ENCODE results near the gene TNFRSF1A.

Gene TNFRSF1A

DNA sequence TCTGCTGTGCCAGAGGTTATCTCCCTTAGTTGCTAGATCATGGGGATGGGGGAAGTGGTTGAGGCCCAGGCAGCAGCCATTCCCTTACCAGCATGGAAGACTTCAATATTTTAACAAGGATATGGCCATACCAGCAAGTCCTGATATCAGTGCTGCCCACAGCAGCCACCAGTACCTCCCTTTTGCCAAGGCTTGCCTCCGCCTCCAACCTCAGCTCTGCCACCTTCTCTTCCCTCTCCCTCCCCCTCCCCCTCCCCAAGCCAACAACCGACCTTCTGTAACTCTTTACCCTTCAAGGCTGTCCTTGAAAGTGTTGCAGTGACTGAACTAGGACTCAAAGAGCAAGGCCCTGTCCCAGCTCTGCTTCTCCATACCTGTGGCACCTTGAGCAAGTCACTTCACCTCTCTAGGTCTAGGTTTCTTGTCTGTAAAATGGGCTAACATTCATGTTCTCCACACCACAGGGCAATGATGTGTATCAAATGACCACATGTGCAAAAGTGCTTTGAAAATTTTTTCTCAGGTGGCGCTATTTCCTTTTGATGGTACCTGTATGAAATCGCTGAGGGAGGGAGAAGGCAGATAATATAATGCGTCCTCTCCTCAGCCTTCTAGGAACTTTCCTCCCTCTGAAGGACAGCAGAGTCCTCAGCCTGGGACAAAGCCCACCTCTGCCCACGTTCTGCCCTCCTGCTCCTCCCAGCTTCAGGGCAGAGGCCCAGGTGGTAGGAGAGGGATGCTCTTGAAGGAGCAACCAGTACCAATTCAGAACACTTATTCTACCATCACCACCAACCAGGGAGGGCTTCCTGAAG lies 16.7 kb downstream of the TNFRSF1A start:
- H3K4me3 ChIP-seq (ENCODE audit: low read depth, low read length): no peak overlapping the region

DNA sequence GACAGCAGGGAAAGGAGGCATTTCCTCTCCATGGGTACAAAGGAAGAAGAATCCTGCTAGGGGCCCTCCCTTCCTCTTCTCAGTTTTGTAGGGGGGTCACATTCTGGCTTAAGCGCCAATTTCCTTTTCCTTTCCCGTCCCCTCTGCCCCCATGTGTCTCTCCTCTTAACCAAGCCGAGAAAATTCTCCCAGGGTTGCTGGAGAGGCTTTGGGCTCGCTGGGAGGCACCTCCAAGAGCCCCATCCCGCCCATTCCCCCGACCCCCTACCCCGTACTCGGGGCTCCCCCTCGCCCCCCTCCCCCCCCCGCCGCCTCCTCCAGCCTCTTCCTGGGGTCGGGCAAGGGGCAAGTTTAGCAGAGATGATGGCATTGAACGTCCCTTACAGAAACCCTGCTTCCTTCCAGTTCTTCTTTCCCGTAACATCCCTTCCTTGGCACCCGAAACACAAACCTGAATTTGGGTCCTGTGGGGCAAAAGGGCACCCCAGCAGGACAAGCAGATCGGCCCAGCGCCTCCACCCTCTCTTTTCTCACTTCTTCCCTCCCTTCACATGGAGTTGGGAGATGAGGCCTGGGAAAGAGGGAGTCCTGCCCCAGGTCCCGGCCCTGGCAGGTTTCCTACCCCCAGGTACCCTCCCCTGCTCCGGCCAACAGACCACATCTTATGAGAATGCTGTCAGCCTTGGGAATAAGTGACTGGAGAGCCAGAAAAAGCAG lies 17.7 kb downstream of the TNFRSF1A start:
- no peak overlapping the region for H3K4me3 ChIP-seq (ENCODE audit: low read depth, low read length)

DNA sequence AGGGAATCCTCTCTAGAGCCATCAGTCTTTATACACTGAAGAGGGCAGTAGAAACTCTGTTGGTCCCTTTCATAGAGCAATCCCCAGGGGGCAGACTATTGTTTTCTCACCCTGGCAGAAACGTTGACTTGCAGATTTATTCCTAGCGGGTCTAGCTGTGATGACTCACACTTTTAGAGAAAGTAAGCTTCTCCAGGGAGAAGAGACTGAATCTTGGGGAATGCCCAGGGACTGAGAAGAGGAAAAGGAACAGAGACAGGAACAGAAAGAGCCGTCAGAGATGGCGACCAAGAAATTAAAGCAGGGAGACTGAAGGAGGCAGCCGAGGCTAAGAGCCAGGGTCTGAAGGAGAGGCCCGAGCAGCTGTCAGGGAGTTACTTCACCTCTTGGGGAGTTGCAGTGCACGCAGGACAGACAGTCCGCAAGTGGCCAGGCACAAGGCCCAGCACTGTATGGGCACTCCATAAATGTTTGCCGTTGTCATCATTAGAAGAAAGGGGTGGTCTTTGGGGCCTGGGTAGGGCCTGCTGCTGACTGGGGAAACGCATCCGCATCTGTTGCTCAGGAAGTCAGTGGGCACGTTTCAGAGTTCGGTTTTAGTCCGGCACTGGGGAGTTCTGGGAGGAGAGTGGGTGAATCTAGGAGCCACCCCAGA lies 18.4 kb downstream of the TNFRSF1A start:
- no peak overlapping the region for H3K4me3 ChIP-seq (ENCODE audit: low read depth, low read length)

DNA sequence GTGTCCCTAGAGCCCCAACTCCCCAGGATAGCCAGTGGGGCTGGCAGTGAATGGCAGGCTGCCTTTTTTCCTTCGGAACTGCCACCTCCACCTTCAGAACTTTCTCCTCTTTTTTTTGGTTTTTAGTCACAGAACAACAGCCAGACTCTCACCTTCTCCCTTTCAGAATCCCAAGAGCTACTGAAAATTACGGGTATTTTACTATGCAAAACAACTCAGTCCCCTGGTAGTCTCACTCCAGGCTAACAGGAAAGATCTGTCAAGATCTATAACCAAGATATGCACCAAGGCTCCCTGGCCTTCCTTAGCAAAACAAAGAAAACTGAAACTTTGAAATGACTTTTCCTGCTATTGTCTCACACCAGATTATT lies 18.9 kb downstream of the TNFRSF1A start:
- no peak overlapping the region for H3K4me3 ChIP-seq (ENCODE audit: low read depth, low read length)

DNA sequence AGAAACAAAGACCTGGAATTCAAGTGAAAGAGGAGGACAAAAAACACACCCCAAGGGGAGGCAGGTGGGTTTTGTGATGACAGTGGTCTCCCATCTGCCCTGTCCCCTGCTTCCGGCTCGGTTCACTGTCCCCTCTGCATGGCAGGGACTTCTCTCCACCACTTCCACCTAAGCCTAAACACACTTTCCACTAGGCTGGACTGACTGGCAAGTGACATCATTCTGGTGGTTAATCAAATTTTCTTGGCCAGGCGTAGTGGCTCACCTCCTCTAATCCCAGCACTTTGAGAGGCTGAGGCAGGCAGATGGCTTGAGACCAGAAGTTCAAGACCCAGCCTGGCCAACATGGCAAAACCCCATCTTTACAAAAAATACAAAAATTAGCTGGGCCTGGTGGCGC lies 19.5 kb downstream of the TNFRSF1A start:
- H3K4me3 ChIP-seq (ENCODE audit: low read depth, low read length): no peak overlapping the region

DNA sequence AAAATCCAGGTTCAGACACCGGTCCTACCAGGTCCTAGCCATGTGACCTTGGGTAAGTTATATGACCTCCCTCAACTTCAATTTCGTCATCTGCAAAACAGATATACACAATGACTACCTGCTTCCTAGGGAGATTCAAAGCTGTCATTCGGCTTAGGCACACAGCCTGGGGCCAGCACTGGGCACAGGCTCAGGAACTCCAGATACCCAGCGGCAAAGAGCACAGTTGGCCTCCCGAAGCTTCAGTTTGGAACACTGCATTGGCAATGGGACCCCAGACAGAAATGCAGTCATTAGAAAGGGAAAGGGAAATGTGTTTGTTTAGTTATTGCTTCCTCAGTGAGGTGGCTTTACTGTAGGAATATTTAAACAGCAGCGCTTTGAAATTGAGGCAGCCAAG lies 20.0 kb downstream of the TNFRSF1A start:
- no peak overlapping the region for H3K4me3 ChIP-seq (ENCODE audit: low read depth, low read length)

DNA sequence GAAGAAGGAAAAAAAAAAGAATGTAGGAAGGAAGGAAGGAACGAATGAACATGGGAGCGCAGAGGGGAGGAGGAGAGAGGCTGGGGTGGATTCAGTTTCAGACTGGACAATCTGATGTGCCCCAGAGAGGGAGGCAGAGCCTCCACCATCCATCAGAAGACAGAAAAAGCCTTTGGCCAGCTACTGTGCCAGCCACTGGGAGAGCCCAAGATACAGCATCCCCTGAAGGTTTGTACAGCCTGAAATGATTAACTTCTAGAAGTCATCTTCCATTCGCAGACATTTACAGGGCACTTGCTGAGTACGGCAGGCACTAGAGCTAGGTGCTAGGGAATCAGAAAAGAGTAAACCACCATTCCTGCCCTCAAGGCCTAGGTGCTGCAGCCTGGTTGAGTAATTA lies 22.4 kb downstream of the TNFRSF1A start:
- H3K4me3 ChIP-seq (ENCODE audit: low read depth, low read length): no peak overlapping the region

DNA sequence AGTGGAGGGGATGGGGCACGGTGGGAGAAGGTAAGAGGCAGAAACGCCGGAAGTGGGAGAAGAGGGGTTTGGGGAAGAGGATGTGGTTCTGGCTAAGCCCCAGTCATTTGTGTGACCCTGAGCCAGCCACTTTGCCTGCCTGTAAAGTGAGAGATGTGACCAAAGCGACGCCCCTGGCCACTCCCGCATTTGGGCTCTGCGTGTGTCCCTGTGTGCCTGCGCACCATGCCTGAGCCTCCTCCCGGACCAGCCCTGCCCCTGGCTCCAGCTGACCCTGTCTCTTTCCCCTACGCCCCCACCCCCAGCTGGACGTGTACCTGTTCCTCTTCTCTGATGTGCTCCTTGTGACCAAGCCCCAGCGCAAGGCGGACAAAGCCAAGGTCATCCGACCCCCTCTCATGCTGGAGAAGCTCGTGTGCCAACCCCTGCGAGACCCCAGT lies 23.4 kb downstream of the TNFRSF1A start:
- H3K4me3 ChIP-seq (ENCODE audit: low read depth, low read length): no peak overlapping the region

DNA sequence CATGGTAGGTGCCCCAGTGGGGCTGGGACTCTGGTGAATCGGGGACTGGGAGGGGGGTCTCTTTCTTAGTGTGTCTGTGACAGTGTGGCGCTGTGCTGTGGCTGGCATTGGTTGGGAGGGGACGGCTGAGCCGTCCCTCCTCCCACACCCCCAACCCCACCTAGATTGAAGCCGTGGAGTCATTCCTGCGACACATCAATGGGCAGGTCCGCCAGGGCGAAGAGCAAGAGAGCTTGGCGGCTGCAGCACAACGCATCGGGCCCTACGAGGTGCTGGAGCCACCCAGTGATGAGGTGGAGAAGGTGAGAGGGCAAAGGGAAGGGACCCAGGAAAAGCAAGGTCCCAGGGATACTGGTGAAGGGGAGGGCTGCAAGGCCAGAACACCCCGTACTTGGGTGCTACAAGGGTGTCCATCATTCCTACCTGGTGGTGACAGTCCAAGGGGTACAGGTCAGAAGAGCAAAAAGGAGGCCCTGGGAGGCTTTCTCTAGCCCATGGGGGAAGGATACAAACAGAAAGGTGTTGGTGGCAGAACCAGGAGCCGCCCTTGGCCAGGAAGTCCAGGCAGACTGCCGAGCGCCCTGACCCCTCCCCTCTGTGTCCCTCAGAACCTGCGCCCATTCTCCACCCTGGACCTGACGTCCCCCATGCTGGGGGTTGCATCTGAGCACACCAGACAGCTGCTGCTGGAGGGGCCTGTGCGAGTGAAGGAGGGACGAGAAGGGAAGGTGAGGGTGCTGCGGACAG lies 24.0 kb downstream of the TNFRSF1A start:
- H3K4me3 ChIP-seq (ENCODE audit: low read depth, low read length): no peak overlapping the region

DNA sequence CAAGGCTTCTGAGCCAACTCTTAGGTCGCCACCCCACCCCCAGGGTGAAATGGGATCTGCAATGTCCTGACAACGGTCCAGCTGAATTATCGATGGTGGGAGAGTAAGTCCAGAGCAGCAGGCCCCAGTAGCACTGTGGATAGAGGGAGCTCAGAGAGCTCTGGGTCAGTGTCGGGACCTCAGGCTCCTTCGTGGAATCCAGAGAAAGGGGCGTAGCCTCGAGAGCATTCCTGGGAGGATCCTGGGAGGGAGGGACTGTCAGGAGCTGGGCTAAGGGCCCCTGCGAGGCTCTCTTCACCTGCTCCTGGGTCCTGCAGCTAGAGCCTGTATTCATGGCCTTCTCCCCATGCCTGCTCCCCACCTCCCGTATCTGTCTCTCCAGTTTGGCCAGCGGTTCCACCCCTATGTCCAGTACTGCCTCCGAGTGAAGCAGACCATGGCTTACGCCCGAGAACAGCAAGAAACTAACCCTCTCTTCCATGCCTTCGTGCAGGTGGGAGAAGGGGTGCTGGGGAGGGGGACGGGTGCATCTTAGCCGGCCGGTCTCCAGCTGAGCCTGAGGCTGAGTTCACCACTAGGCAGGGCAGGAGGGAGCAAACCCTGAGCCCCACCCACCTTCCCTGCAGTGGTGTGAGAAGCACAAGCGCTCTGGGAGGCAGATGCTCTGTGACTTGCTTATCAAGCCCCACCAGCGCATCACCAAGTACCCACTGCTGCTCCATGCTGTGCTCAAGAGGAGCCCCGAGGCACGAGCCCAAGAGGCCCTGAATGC lies 24.8 kb downstream of the TNFRSF1A start:
- no peak overlapping the region for H3K4me3 ChIP-seq (ENCODE audit: low read depth, low read length)

DNA sequence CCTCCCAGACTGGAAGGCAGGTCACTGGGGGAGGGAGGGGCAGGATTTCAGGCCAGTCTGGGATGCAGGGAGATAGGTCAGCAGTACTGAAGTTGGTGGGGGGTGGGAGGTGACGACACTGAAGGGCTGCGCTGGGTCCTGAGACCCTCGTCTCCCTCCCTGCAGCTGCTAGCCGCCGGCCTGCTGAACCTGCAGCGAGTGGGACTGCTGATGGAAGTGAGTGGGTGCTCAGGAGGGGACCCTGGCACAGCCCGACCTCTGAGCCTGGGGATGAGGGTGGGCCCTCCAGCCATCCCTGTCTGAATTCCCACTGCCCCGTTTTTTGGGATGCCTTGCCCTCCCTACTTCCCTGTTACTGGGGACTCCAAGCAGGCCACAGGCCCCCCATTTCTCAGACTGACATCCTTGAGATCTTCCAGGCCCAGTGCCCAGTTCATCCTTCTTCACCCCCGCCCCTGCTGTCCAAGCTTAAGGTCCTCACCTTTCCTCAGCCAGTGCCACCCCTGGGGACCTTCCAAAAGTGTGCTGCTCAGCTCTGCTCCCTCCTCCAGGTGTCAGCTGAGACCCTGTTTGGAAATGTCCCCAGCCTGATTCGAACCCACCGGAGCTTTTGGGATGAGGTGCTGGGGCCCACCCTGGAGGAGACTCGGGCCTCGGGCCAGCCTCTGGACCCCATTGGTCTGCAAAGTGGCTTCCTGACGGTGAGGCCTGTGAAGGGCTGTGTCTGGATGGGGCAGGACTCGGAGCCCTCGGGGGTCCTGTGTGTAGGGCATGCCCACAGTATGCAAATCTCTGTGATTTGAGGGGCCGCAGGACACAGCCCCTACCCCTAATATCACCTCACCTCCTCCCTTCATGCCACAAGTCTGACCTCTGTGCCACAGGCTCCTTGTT lies 25.9 kb downstream of the TNFRSF1A start:
- H3K4me3 ChIP-seq (ENCODE audit: low read depth, low read length): no peak overlapping the region

DNA sequence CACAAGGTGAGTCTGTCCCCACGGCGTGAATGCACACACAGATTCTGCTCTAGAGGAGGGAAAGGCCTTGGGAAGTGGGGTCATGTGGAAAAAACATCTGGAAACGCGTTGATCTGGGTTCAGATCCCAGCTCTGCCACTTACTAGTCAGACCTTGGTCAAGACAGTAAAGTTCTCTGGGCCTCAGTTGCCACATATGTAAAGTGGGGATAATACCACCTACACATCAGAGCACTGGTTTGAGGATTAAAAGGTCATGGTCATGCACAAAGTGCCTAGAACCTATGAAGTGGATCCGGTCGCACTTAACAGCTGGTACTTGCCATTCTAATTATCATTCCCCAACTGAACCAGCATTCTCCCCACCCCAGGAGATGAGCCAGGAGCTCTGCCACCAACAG lies 26.7 kb downstream of the TNFRSF1A start:
- H3K4me3 ChIP-seq (ENCODE audit: low read depth, low read length): no peak overlapping the region

DNA sequence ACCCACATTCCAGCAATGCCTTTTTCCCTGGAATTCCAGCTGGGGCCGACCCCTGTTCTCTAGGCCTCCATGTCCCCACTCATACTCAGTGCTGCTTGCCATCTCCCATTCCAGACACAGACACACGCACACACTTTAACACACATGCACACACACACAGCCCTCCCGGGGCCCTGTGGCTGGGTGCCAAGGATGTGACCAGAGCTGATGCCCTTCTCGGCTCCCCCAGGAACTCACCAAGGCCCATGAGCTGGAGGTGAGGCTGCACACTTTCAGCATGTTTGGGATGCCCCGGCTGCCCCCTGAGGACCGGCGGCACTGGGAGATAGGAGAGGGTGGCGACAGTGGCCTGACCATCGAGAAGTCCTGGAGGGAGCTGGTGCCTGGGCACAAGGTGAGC lies 27.1 kb downstream of the TNFRSF1A start:
- H3K4me3 ChIP-seq (ENCODE audit: low read depth, low read length): no peak overlapping the region

DNA sequence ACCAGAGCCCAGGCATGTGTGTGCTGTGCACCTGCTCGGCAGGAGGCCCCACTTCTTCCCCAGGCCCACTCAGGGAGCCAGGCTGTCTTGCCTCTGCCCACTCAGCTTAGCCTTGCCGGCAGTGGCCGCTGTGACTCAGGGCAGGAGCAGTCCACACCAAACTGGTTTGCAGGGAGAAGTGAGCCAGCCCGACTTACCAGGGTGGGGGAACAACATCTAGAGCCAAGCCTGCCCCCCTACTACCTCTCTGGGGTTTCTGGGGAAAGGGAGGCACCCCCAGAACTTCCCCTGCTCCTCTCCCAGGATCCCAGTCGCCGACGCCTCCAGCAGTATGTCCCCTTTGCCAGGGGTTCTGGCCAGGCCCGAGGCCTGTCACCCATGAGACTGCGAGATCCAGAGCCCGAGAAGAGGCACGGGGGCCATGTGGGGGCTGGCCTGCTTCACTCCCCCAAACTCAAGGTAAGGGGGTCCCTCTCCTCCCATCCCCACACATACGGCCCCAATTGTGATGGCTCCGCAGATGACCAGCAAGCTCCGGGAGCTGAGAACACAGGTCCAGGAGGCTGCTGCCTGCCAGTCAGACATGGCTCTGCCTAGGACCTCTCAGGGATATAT lies 28.4 kb downstream of the TNFRSF1A start:
- no peak overlapping the region for H3K4me3 ChIP-seq (ENCODE audit: low read depth, low read length)

DNA sequence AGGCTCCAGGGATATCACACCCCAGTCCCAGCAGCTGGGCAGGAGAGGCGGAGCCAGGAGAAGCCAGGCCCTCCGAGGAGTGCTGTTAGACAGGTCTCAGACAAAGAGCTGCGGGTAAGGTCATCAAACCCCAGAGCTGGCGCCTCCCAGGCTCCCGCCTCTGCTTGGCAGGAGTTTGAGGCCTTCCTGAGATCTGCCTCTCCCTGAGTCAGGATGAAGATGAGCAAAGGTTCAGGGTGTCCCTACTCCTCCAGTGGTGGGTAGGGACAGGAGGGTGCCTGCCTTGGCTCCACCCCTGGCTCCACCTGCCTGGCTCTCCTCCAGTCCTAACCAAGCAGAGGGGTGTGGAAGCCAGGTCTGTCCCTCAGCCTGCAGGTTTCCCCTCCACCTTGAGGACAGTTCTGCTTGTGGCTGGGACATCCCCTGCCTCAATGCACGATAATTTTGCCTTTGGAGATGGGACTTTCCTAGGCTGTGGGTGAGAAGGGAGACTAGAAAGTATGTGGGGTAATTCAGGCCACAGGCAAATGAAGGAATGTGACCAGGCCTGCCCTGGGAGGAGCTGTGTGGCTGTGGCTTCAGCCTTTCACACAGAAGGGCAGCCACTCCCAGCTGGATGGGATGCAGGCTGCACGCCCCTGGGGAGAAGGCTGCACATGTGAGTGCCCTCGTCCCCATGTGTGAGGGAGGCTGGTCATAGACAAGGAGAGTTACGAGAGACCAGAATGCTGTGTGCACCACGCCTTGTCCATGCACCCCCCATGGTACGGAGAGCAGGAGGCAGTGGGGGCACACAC lies 29.1 kb downstream of the TNFRSF1A start:
- no peak overlapping the region for H3K4me3 ChIP-seq (ENCODE audit: low read depth, low read length)

DNA sequence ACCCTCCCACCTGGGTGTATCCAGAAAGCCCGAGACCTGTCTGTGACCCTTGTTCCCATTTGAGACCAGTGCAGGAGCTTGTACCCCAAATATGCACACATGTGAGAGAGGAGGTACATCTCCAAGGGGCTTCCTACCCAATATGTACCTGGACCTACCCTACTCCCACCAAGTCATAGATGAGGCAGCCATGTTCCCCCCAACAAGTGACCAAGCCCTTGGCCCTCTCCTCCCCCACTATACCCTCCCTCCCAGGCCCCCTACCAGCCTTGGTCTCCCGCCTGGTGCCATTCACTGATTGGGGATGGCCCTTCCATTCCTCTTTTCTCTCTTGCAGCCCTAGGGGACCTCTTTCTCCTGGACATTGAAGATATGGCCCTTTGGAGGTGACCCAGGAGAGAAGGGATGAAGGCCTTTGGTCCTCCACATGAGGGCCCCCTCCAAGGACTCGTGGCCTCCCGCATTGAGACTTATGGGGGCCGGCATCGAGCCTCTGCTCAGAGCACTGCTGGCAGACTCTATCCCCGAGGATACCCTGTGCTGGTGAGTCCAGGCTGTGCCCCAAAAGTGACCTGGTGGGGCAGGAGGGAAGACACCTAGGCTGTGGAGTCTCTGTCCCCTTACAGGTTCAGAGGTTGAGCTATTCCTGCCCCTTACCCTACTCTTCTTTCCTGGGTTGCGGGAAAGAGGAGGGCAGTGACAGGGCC lies 29.9 kb downstream of the TNFRSF1A start:
- no peak overlapping the region for H3K4me3 ChIP-seq (ENCODE audit: low read depth, low read length)

DNA sequence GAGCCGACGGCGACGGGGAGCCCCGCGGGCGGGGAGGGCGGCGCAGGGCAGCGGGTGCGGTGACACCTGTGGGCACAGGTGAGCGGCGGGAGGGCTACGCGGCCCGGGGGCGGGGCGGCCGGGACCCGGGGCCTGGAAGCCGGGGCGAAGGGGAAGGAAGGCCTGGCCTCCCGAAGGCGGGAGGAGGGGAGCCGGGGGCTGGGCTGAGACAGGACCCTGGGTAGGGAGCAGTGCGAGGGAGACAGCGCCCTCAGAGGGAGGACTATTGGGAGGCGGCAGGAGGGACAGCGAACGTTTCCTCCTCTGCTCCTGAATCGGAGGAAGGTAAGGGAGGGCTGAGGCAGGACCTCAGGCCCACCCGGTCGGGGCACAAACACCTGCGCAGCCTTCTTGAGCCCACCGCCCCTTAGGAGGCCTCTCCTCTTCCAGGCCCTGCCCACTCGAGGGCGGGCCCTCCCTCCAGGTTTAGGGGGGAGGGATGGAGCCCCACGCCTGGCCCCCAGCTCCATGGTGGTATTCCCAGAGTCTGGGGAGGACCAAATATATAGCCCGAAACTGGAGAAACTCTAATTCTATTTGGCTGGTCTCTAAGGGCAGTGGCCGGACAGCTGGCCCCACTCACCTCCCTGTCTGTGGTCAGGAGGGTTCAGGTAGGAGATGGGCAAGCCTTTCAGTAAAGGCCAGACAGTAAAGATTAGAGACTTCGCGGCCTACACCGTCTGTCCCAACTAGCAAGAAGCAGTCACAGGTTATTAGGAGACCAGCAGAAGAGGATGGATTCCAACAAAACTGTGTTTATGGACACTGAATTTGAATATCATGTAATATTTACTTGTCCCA lies 30.9 kb downstream of the TNFRSF1A start:
- peak overlapping the region; percentile 47 for H3K4me3 ChIP-seq (ENCODE audit: low read depth, low read length)

Measured in iPS-11a (cell line).